Lower leg skin (tissue), 3 donors: ENCODE data around the gene PRR11.

Experiments used
- POLR2A ChIP-seq, 2 donors: fragments of 450-650 bp; IDR thresholded peaks; one replicate each; pipeline ENCODE4 v1.6.1; 2016 to 2017; ENCODE audit warnings: antibody characterized with exemption in 2 of 2, mild to moderate bottlenecking in 1 of 2, moderate library complexity in 1 of 2
- TF ChIP-seq, protein P1 (sequence below), 3 donors: fragments of 450-650 bp; IDR thresholded peaks; one replicate each; pipeline ENCODE4 v1.5.1; 2016; ENCODE audit warnings: antibody characterized with exemption in 3 of 3, mild to moderate bottlenecking in 3 of 3, moderate library complexity in 2 of 3

DNA sequence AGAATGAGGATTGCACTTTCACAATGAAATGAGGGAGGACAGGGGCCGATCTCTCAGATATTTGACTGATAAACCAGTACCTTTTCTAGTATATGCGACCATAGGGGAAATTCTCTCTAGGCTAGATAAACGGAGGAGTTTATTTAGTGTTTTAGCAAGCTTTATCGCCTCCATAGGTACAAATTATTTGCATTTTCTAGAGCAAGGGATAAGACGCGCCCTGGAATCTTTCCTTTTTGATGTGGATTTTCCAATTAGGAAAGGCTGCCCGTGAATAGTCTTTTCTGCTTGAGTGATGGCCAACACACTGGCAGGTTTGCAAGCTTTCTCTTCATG is 64.4 kb downstream of the PRR11 start:
- TF ChIP-seq, protein P1, sequence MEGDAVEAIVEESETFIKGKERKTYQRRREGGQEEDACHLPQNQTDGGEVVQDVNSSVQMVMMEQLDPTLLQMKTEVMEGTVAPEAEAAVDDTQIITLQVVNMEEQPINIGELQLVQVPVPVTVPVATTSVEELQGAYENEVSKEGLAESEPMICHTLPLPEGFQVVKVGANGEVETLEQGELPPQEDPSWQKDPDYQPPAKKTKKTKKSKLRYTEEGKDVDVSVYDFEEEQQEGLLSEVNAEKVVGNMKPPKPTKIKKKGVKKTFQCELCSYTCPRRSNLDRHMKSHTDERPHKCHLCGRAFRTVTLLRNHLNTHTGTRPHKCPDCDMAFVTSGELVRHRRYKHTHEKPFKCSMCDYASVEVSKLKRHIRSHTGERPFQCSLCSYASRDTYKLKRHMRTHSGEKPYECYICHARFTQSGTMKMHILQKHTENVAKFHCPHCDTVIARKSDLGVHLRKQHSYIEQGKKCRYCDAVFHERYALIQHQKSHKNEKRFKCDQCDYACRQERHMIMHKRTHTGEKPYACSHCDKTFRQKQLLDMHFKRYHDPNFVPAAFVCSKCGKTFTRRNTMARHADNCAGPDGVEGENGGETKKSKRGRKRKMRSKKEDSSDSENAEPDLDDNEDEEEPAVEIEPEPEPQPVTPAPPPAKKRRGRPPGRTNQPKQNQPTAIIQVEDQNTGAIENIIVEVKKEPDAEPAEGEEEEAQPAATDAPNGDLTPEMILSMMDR (IDR thresholded peaks at IDR 0.05): no peak
- no peak for TF ChIP-seq POLR2A (IDR thresholded peaks at IDR 0.05)
